Loucy (cell line): ENCODE data around the gene GCK.
A peak's percentile ranks its signal among the peaks of the same experiment; 100 is the strongest.

Experiments used
- H2AFZ ChIP-seq: fragments of 200-600 bp; sonication (generic); 2 replicates; pipeline ENCODE4 v1.6.0; 2016; ENCODE audit warnings: antibody characterized with exemption, mild to moderate bottlenecking, low read length, moderate library complexity
- H3F3A ChIP-seq: fragments of 200-600 bp; 2 replicates; pipeline ENCODE4 v1.6.0; 2016; ENCODE audit warnings: antibody characterized with exemption, low read depth, mild to moderate bottlenecking
- H3K27me3 ChIP-seq: fragments of 200-600 bp; sonication (generic); 2 replicates; pipeline ENCODE4 v1.6.1; 2014; ENCODE audit warnings: low read length, mild to moderate bottlenecking; ENCODE audit not compliant: insufficient read depth, poor library complexity, severe bottlenecking
- H3K36me3 ChIP-seq: fragments of 200-600 bp; sonication (generic); 2 replicates; pipeline ENCODE4 v1.6.1; 2016; ENCODE audit warnings: low read length; ENCODE audit not compliant: insufficient read depth
- H3K4me1 ChIP-seq: fragments of 200-600 bp; sonication (generic); 2 replicates; pipeline ENCODE4 v1.5.1; 2014; ENCODE audit warnings: low read length, mild to moderate bottlenecking; ENCODE audit not compliant: insufficient read depth, poor library complexity, severe bottlenecking
- H3K4me2 ChIP-seq: fragments of 200-600 bp; sonication (generic); 2 replicates; pipeline ENCODE4 v1.6.0; 2014; ENCODE audit warnings: antibody characterized with exemption, low read length, low read depth, mild to moderate bottlenecking; ENCODE audit not compliant: poor library complexity, severe bottlenecking
- H3K4me3 ChIP-seq: fragments of 200-600 bp; sonication (generic); 2 replicates; pipeline ENCODE4 v1.5.1; 2014; ENCODE audit warnings: low read length, mild to moderate bottlenecking, mixed read lengths; ENCODE audit not compliant: poor library complexity, severe bottlenecking
- H3K79me2 ChIP-seq: fragments of 200-600 bp; sonication (generic); 2 replicates; pipeline ENCODE4 v1.6.1; 2014; ENCODE audit warnings: low read length; ENCODE audit not compliant: insufficient read depth
- H3K9ac ChIP-seq: fragments of 200-600 bp; sonication (generic); 2 replicates; pipeline ENCODE4 v1.6.0; 2014; ENCODE audit warnings: mild to moderate bottlenecking, low read depth, low read length, moderate library complexity; ENCODE audit not compliant: poor library complexity, severe bottlenecking
- H3K9me2 ChIP-seq: fragments of 200-600 bp; sonication (generic); replicated peaks from 2 replicates; pipeline ENCODE4 v1.6.1; 2016; ENCODE audit warnings: low read depth, low read length, mixed read lengths
- H3K9me3 ChIP-seq: fragments of 200-600 bp; sonication (generic); 2 replicates; pipeline ENCODE4 v1.6.1; 2014; ENCODE audit warnings: mild to moderate bottlenecking, antibody characterized with exemption, low read length, low read depth; ENCODE audit not compliant: insufficient read depth
- H4K20me1 ChIP-seq: fragments of 200-600 bp; sonication (generic); 2 replicates; pipeline ENCODE4 v1.6.0; 2014; ENCODE audit warnings: antibody characterized with exemption, low read length, mild to moderate bottlenecking; ENCODE audit not compliant: insufficient read depth, poor library complexity, severe bottlenecking
- CTCF ChIP-seq: fragments of 200-600 bp; sonication (generic); conservative IDR thresholded peaks from 2 replicates; pipeline ENCODE4 v1.5.1; 2014; ENCODE audit warnings: mild to moderate bottlenecking, antibody characterized with exemption, low read length
- EZH2phosphoT487 ChIP-seq: fragments of 200-600 bp; IDR thresholded peaks from 2 replicates; pipeline ENCODE4 v1.6.1; 2018; ENCODE audit warnings: antibody characterized with exemption, mild to moderate bottlenecking, moderate library complexity, borderline replicate concordance

GCK gene

GRCh38 chr7:44099669-44100068 is 89.6 kb downstream of the GCK start:
- TF ChIP-seq CTCF (no peak), EZH2phosphoT487 (no peak)
- H3K79me2 ChIP-seq: peaks cover 5% of the 10 kb centered on the region
- H4K20me1 ChIP-seq: peaks cover 1% of the 10 kb centered on the region
- no peak overlapping the region for H3K4me3 ChIP-seq
- no peak overlapping the region for H3K9ac ChIP-seq
- H3K9me3 ChIP-seq: no peaks in the 10 kb centered on the region
- H3K27me3 ChIP-seq: no peaks in the 10 kb centered on the region
- H3K4me1 ChIP-seq: peaks cover 75% of the 10 kb centered on the region
- no peak overlapping the region for H3K4me2 ChIP-seq
- H3F3A ChIP-seq: peaks cover 8% of the 10 kb centered on the region; the same call in 1 of the 2 replicates
- no peak overlapping the region for H2AFZ ChIP-seq
- H3K36me3 ChIP-seq: no peaks in the 10 kb centered on the region
- no peaks in the 10 kb centered on the region for H3K9me2 ChIP-seq

- H3K4me2 ChIP-seq: peak overlapping the region; percentile 55
- TF ChIP-seq CTCF (no peak), EZH2phosphoT487 (no peak)
- no peaks in the 10 kb centered on the region for H4K20me1 ChIP-seq
- peaks cover 9% of the 10 kb centered on the region for H3F3A ChIP-seq
- H3K36me3 ChIP-seq: no peaks in the 10 kb centered on the region
- H3K79me2 ChIP-seq: no peaks in the 10 kb centered on the region
- H3K27me3 ChIP-seq: no peaks in the 10 kb centered on the region
- H3K4me1 ChIP-seq: peaks cover 75% of the 10 kb centered on the region
- H3K4me3 ChIP-seq: peak overlapping the region; percentile 14
- no peak overlapping the region for H2AFZ ChIP-seq
- peak overlapping the region; percentile 74 for H3K9ac ChIP-seq
- no peaks in the 10 kb centered on the region for H3K9me3 ChIP-seq
- H3K9me2 ChIP-seq: no peaks in the 10 kb centered on the region
Observed at GRCh38 chr7:44098092-44099068, 90.9 kb downstream of the GCK start.

GRCh38 chr7:44097064-44097932 is 91.9 kb downstream of the GCK start:
- H3K9me2 ChIP-seq: no peaks in the 10 kb centered on the region
- H3K9me3 ChIP-seq: no peaks in the 10 kb centered on the region
- H3K9ac ChIP-seq: peak overlapping the region; percentile 74
- peak; percentile 43 for TF ChIP-seq CTCF
- TF ChIP-seq EZH2phosphoT487: no peak
- H3K36me3 ChIP-seq: no peaks in the 10 kb centered on the region
- H3K79me2 ChIP-seq: no peaks in the 10 kb centered on the region
- H4K20me1 ChIP-seq: no peaks in the 10 kb centered on the region
- peak overlapping the region; percentile 14 for H3K4me3 ChIP-seq
- no peaks in the 10 kb centered on the region for H3K27me3 ChIP-seq
- no peak overlapping the region for H2AFZ ChIP-seq
- H3F3A ChIP-seq: peaks cover 9% of the 10 kb centered on the region
- peak overlapping the region; percentile 55 for H3K4me2 ChIP-seq
- peaks cover 75% of the 10 kb centered on the region for H3K4me1 ChIP-seq
